Activated T-helper 1 cell treated with Interleukin-2 at 50 U/mL for 16 hours (primary cell): ENCODE results near the gene GBX2.

Experiments
- DNase-seq: peaks from one replicate; pipeline ENCODE4 v3.0.0-alpha.2; 2020; ENCODE audit warnings: low read depth

Gene GBX2

DNA sequence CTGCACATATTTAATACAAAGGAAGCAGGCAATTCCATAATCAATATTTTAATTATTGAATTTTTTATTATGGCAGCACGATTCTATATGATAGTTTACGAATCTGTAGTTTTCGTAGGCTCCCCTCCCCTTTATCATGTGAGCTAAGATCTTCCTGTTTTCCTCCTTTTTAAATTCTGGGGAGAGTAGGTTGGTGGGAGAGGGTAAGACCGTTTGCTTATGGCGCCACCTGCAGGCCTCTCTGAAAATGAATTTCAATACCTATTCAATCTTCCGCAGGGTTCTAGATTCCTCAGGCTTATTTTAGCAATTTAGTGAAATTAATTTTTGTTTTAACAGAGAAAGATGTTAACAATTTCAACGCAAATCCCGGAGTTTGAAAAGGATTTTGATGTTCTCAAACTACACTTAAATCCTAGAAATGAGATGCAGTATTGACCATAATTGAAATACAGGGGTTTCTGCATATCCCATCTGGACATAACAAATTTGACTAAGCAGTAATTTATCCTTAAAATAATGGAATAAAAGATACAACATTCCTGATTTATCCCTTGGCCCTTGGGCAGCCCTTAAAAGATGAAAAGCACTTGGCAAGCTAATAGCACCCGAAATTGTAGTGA lies 12.8 kb upstream of the GBX2 start:
- no peak for DNase-seq

DNA sequence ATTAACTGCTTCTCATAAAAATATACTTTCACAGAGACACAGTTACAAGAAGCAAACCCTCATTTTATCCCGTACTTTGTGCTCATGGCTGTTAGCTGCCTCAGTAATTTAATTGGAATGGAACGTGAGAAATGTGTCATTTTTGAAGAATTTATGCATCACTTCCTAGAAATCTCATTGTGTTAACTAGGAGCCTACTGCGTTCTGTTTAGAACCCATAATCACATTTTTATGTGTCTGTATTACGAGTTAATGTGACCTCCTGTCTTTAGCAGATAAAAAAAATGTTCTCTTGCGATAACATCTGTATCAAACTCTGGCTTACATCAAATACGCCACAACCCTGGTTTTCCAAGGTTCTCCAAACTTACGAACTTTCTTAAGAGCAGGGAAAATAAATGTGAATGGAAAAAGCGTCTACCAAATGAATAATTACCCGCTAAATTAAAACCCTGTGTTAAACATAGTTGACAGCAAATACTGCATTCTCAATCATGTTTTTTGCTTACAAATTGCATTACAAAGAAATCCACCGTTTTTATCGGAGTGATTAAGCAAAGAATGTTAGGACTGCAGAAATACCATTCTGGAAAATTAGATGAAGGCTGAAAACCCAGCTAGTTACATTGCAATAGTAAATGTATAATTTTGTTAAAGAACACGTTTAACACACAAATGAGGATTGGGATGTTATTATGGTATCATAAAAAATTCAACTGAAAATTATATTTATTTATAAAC lies 12.1 kb upstream of the GBX2 start:
- no peak for DNase-seq

DNA sequence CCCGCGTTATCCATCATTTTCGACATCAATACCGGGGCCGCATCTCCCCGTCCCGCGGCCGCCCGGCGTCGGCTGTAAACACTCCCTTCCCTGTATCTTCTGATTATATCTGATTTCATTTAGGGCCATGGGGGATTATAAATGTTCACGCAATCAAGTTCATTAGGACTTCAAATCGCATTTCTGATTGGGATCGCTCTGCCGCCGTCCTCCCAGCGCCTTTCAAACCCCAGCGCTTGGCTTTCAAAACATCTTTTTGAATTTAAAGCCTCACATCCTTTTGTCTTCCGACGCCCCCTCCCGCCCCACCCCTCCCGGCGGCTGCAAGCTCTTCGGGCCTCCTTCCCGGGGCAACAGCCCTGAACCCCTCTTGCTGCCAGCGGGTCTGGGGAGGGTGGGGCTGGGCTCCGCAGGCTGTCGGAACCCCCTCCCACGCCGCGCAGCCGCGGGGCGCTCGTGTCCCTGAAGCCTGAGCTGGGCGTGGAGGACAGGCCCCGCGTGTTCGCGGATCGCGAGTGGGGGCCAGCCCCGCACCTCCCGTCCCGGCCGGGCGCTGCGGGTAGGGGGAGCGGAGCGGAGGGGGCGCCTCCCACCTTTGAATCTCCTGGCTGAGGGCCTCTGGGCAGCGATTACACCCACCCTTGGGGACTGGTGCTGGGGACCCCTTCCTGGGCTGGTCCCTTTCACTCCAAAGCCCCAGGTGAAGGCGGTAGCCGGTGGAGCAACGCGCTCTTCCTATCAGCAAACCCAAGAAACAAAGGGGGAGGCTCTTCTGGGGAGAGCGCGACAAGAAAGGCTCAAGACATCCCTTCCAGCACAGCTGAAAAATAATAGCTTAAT lies 11.3 kb upstream of the GBX2 start:
- no peak for DNase-seq

- DNase-seq = no peak
These were observed 10.7 kb upstream of the GBX2 start for GRCh38 chr2:236178890-236179235.

DNA sequence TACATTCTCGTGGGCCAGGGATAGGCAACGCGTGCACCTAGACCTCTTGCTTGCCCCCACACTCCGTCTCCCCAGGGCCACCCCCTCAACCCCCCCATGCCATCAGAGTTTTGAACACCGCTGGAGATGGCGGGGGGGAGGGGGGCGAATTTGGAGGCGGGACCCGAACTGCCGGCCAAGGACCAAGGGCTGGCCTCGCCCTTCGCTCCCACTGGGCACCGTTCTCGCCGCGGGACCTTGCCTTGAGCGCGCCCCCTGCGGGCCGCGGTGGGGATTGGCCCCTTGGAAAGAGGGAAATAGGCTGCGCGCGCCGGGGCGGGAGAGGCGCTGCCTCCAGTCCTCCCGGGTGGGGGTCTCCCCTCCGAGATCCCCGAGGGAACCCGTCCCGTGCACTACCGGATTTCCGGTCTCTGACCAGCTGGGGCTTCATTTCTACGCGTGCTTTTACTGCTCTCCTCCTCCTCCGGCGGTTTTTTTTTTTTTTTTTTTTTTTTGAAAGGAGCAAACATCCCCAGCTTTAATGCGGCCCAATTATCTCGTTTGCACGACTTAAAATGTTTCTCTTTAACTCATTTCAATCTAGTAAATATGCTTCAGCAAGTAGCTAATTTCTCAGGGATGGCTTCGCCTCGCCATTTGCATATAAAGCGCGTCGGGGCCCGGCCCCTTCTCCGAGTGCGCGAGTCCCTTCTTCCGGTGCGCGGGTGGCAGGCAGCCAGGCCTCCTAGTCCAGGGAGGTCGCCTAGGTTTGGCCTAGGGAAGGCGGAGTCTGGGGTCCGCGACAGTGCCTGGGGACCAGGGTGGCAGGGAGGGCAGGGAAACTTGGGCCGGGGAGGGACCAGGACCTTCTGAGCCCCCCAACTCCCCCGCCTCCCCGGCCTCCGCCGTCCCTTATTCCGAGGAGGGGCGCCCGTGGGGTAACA lies 10.0 kb upstream of the GBX2 start:
- DNase-seq = no peak

GRCh38 chr2:236177604-236177966 lies 9.4 kb upstream of the GBX2 start:
- DNase-seq = no peak

GRCh38 chr2:236176951-236177350 lies 8.8 kb upstream of the GBX2 start:
- no peak for DNase-seq

- DNase-seq = no peak
These were observed 8.2 kb upstream of the GBX2 start for GRCh38 chr2:236176417-236176816.

GRCh38 chr2:236175548-236176150 lies 7.5 kb upstream of the GBX2 start:
- no peak for DNase-seq

DNA sequence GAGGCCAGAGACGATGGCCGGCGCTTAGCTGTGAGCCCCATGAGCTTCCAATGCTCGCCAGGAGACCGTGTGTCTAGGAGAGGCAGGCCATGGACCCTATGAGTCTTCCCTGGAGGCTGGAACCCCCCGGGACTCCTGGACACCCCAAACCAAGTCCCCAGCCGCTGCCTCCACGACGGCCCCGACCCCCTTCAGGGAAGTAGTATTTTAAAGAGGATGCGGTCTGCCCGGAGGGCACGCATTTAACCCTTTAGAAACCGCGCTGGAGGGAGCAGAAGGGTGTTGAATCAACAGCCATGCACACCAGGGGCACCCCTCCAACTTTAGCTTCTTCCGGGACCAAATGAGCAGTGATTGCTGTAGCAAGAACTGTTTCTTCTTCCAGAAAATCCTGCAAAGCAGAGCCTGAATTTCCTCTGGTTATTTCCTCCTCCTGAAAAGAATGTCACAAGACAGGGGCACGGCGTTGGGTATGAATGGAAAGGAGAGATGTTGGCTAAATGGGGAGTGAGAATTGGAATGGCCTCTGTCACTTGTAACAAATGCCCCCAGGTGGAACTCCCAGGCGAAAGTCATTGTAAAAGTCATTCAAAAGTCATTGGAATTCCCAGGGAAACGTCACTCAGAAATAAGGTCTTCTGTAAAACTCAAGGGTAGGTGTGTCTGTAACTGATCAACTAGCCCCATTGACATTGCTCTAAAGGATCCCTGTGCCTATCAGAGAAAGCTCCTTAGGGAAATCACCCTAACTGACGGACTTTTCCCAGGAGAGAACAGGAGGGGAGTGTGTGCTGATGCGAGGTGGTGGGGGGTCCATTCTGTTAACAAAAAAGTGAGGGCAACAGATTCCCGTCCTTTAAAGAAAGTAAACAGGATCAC lies 5.8 kb upstream of the GBX2 start:
- DNase-seq = no peak

- DNase-seq = no peak
These were observed 5.0 kb upstream of the GBX2 start for GRCh38 chr2:236173036-236173728.

DNA sequence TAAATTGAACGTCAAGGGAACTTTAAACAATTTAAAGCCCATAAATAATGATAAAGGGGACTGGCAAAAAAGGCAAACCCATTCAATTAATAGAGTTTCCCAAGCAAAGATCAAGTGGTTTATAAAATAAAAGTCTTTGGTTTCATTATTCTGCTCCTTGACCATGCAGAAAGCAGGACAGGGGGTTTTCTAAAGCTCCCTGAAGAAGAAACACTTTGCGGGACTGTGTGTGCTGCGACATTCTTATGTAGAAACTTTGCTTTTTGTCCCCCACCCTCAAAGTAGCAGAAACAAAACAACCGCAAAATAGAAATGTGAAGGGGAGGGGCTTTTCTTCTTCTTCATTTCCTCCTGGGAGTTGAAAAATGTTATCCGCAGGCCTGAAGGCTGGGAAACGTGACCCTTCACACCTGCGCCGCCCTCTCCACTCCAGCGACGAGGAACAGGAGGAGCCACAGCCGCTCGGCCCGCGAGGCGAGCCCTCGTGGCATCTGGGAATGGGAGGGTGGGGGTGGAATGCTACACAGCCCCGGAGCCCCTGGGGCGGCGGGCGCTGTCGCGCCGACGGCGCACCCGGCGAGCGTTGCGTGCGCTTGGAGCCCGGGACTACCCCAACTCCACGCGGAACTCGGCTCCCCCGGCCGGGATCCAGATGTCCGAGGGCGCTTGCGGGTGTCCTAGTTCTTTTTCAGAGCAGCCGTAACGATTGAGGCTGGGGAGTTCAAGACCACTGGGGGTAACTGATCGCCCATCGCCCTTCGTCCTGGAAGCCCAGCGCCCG lies 4.3 kb upstream of the GBX2 start:
- DNase-seq = no peak

GRCh38 chr2:236171680-236172254 lies 3.6 kb upstream of the GBX2 start:
- DNase-seq = no peak

DNA sequence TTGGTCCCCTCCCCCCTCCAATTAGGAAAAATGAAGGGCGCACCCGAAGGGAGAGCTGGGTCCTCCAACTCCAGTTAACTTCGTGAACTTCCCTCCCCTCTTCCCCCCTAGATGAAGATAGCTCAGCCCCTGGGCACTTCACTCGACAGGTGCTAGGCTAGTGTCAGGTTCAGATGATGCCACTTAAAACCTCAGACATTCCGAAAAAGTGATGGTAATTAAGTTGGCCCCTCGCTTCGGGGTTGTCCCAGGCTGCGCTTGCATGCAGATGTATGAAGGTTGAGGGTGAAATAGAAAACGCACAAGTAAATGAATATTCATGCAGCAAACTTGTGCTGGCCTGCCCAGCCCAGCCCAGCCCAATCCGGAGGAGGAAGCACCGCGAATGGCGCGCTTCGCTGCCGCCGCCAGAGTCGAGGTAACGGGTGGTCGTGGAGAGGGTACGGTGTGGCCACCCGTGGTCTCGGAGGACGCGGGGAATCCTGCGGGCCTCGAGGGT lies 3.0 kb upstream of the GBX2 start:
- no peak for DNase-seq

GRCh38 chr2:236170590-236171165 lies 2.5 kb upstream of the GBX2 start:
- no peak for DNase-seq

DNA sequence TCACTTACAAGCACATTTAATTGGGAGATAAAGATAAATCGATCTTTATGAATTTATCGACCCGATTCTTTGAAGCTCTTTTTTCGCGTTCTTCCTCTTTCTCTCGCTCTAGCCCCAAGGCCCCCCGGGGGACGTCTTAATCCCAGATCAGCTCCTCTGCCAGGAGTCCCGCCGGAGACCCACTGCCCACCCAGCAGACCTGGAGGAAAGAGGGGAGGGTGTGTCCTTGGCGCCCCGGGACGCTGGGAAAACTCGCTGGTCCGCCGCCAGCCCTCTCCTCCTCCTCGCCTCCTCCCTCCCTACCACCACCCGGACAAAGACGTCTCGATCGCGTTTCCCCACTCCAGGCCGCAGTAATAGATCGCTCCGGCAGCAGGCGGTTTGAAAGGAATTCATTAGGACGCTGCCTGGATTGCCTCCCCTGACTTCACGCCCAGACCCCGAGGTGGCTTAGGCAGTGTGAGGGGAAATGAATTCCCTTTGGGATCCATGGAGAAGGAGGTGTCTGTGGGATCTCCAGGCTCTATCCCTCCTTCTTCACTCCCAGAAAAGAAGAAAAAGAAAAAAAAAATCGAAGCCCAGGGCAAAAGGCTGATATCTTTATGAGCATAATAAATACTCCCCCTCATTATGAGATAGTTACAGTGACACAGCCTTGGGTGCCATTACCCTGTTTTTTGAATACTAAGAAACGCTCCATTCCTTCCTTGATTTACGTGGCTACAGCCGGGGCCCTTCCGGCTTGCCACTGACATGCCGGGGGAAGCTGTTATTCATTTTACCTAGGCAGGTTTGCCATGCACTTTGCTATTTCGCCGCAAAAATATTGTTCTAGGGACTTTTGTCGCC lies 1.8 kb upstream of the GBX2 start:
- DNase-seq = no peak

DNA sequence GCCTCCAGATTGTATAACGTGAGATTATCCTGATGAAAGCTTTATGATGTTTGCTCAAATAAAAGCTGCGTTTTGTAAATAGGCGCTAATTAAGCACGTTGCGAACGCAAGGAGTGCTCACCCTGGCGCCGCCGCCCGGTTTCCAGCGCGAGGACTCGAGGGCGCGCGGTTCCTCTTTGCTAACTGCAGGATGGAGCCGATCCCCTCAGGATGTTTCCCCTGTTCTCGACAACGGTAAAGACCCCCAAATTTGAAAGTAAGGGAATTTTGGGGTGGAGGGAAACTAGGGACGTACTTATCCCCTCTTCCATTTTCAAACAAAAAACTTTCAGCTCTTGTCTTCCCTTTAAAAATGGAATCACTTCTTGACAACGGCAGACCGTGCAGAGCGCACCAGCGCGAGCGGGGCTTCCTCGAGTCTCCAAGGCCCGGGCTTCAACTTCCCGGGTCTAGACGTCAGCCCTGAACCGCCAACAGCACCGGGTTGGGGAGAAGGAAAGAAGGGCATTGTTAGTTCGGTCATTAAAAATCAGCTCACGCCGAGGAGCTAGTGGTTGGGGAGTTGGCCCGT lies 1.1 kb upstream of the GBX2 start:
- DNase-seq = no peak
